Fibroblast of gingiva (primary cell): ENCODE measurements around the gene OR6K6.

Source experiments
- DNase-seq: peaks from one replicate; pipeline ENCODE4 v3.0.0-alpha.2; 2011; ENCODE audit warnings: low read depth

OR6K6 gene

GRCh38 chr1:158754420-158754819, at the start of gene OR6K6:
Gene OR6K6, plus strand, starts transcription at chr1:158754720. Its CDS starts 168 bp downstream, at chr1:158754888.
- DNase-seq, result no peak

GRCh38 chr1:158706096-158706495, 48.4 kb upstream of the OR6K6 start:
- no peak for DNase-seq

GRCh38 chr1:158711098-158711497, 43.4 kb upstream of the OR6K6 start:
- no peak for DNase-seq

- DNase-seq, result no peak
Observed at GRCh38 chr1:158714754-158715153, 39.8 kb upstream of the OR6K6 start.

GRCh38 chr1:158716335-158716734, 38.2 kb upstream of the OR6K6 start:
- DNase-seq, result no peak

GRCh38 chr1:158717344-158717743, 37.2 kb upstream of the OR6K6 start:
- DNase-seq, result no peak

GRCh38 chr1:158719664-158720063, 34.9 kb upstream of the OR6K6 start:
- no peak for DNase-seq

GRCh38 chr1:158720620-158721019, 33.9 kb upstream of the OR6K6 start, which contains the start of gene OR6K3:
Gene OR6K3, minus strand, starts transcription at chr1:158720720. Its CDS starts 2,605 bp downstream, at chr1:158718115.
- DNase-seq, result no peak

- no peak for DNase-seq
Observed at GRCh38 chr1:158724442-158724841, 30.1 kb upstream of the OR6K6 start.

GRCh38 chr1:158728510-158729225, 25.9 kb upstream of the OR6K6 start:
- no peak for DNase-seq

- DNase-seq, result no peak
Observed at GRCh38 chr1:158730453-158730852, 24.1 kb upstream of the OR6K6 start.

- DNase-seq, result no peak
Observed at GRCh38 chr1:158731707-158732106, 22.8 kb upstream of the OR6K6 start.

- DNase-seq, result no peak
Observed at GRCh38 chr1:158732524-158732923, 22.0 kb upstream of the OR6K6 start.

GRCh38 chr1:158735848-158736247, 18.7 kb upstream of the OR6K6 start:
- DNase-seq, result no peak

- DNase-seq, result no peak
Observed at GRCh38 chr1:158752155-158752712, 2.3 kb upstream of the OR6K6 start.

- no peak for DNase-seq
Observed at GRCh38 chr1:158771950-158772866, 17.7 kb downstream of the OR6K6 start, which contains the start of gene OR6N1. Gene OR6N1, minus strand, starts transcription at chr1:158772195. Its CDS starts 5,513 bp downstream, at chr1:158766682.

GRCh38 chr1:158781104-158781503, 26.6 kb downstream of the OR6K6 start, which contains the start of gene OR6N2:
Gene OR6N2, minus strand, starts transcription at chr1:158781204. Its CDS starts 3,569 bp downstream, at chr1:158777635.
- no peak for DNase-seq

- DNase-seq, result no peak
Observed at GRCh38 chr1:158793604-158794003, 39.1 kb downstream of the OR6K6 start.

GRCh38 chr1:158794247-158794646, 39.7 kb downstream of the OR6K6 start:
- no peak for DNase-seq

- DNase-seq, result no peak
Observed at GRCh38 chr1:158798531-158798930, 44.0 kb downstream of the OR6K6 start.

GRCh38 chr1:158799689-158800088, 45.2 kb downstream of the OR6K6 start:
- no peak for DNase-seq

GRCh38 chr1:158800526-158800925, 46.0 kb downstream of the OR6K6 start:
- no peak for DNase-seq
